Activated CD4-positive, alpha-beta T cell treated with anti-CD3 and anti-CD28 coated beads, Interleukin-2, amount 10 ng/mL, durations not matched to agents 24 days and 14 days (primary cell): ENCODE results near the gene NPAS2. TPM values are rescaled to one million over a fixed set of nuclear protein-coding genes. Genes with fewer than 3 reads are reported as not detected.

Experiments used
- DNase-seq: peaks from one replicate; pipeline ENCODE4 v3.0.0; 2022
- H3K27ac Mint-ChIP-seq: one replicate; pipeline ENCODE4 v1.8.0; 2022; ENCODE audit warnings: mild to moderate bottlenecking, mixed read lengths
- H3K27me3 Mint-ChIP-seq: one replicate; pipeline ENCODE4 v1.8.0; 2022; ENCODE audit warnings: mixed read lengths
- H3K36me3 Mint-ChIP-seq: one replicate; pipeline ENCODE4 v1.8.0; 2022; ENCODE audit warnings: low read depth, mild to moderate bottlenecking, mixed read lengths
- H3K4me1 Mint-ChIP-seq: one replicate; pipeline ENCODE4 v1.8.0; 2021; ENCODE audit warnings: mixed read lengths
- H3K4me3 Mint-ChIP-seq: one replicate; pipeline ENCODE4 v1.8.0; 2022; ENCODE audit warnings: mild to moderate bottlenecking, moderate library complexity, mixed read lengths
- H3K9me3 Mint-ChIP-seq: one replicate; pipeline ENCODE4 v1.8.0; 2021; ENCODE audit warnings: mixed read lengths
- intact Hi-C: fragments of 100-400 bp; cut with micrococcal nuclease; formaldehyde crosslinking; loops from one replicate; pipeline ENCODE4 v1.15.1; 2023
- total RNA-seq: library from RNA; stranded (reverse); gene quantifications from 2 replicates; pipeline ENCODE4 v1.2.3, GENCODE V29; 2022

NPAS2 gene
- total RNA-seq, 1 donor from 2014 or later, result 9.1 TPM

- intact Hi-C loops, result no loop called here
- no peak overlapping the region for H3K4me3 Mint-ChIP-seq
- H3K36me3 Mint-ChIP-seq, result no peaks in the 10 kb centered on the region
- H3K9me3 Mint-ChIP-seq, result peaks cover 7% of the 10 kb centered on the region
- H3K27ac Mint-ChIP-seq, result no peak overlapping the region
- DNase-seq, result no peak
- H3K27me3 Mint-ChIP-seq, result no peaks in the 10 kb centered on the region
- peaks cover 3% of the 10 kb centered on the region for H3K4me1 Mint-ChIP-seq
Observed at GRCh38 chr2:100842241-100842922, 22.4 kb downstream of the NPAS2 start.

GRCh38 chr2:100844514-100844913 lies 24.6 kb downstream of the NPAS2 start:
- Mint-ChIP-seq H3K27me3 (no peaks in the 10 kb centered on the region), H3K9me3 (peaks cover 7% of the 10 kb centered on the region), H3K36me3 (no peaks in the 10 kb centered on the region), H3K4me1 (peaks cover 3% of the 10 kb centered on the region), H3K4me3 (no peak overlapping the region), H3K27ac (no peak overlapping the region)
- intact Hi-C loops, result no loop called here
- DNase-seq, result no peak

GRCh38 chr2:100845141-100845991 lies 25.4 kb downstream of the NPAS2 start:
- no peaks in the 10 kb centered on the region for H3K27me3 Mint-ChIP-seq
- no peak overlapping the region for H3K4me3 Mint-ChIP-seq
- H3K4me1 Mint-ChIP-seq, result peaks cover 3% of the 10 kb centered on the region
- no peaks in the 10 kb centered on the region for H3K36me3 Mint-ChIP-seq
- peaks cover 7% of the 10 kb centered on the region for H3K9me3 Mint-ChIP-seq
- H3K27ac Mint-ChIP-seq, result no peak overlapping the region
- DNase-seq, result no peak
- intact Hi-C loops, result no loop called here

- H3K4me1 Mint-ChIP-seq, result peaks cover 3% of the 10 kb centered on the region
- intact Hi-C loops, result no loop called here
Observed at GRCh38 chr2:100846716-100847115, 26.8 kb downstream of the NPAS2 start.

GRCh38 chr2:100852447-100852846 lies 32.5 kb downstream of the NPAS2 start:
- intact Hi-C loops, result no loop called here
- H3K27me3 Mint-ChIP-seq, result no peaks in the 10 kb centered on the region
- DNase-seq, result no peak
- no peak overlapping the region for H3K4me3 Mint-ChIP-seq
- no peak overlapping the region for H3K27ac Mint-ChIP-seq
- no peaks in the 10 kb centered on the region for H3K4me1 Mint-ChIP-seq
- H3K9me3 Mint-ChIP-seq, result no peaks in the 10 kb centered on the region
- no peaks in the 10 kb centered on the region for H3K36me3 Mint-ChIP-seq

More at GRCh38 chr2:100846716-100847115, 26.8 kb downstream of the NPAS2 start:
- Mint-ChIP-seq H3K27ac (no peak overlapping the region), H3K4me3 (no peak overlapping the region), H3K9me3 (peaks cover 7% of the 10 kb centered on the region), H3K36me3 (no peaks in the 10 kb centered on the region), H3K27me3 (no peaks in the 10 kb centered on the region)
- DNase-seq, result no peak

GRCh38 chr2:100852999-100853908 lies 33.3 kb downstream of the NPAS2 start:
- Mint-ChIP-seq H3K4me3 (no peak overlapping the region), H3K27me3 (no peaks in the 10 kb centered on the region), H3K9me3 (no peaks in the 10 kb centered on the region), H3K36me3 (no peaks in the 10 kb centered on the region), H3K27ac (no peak overlapping the region), H3K4me1 (no peaks in the 10 kb centered on the region)
- intact Hi-C loops, result no loop called here
- no peak for DNase-seq

- Mint-ChIP-seq H3K27ac (no peak overlapping the region), H3K27me3 (no peaks in the 10 kb centered on the region), H3K36me3 (no peaks in the 10 kb centered on the region), H3K9me3 (no peaks in the 10 kb centered on the region), H3K4me3 (no peak overlapping the region), H3K4me1 (no peaks in the 10 kb centered on the region)
- DNase-seq, result no peak
- intact Hi-C loops, result no loop called here
Observed at GRCh38 chr2:100853909-100854810, 34.2 kb downstream of the NPAS2 start.

GRCh38 chr2:100855084-100855483 lies 35.1 kb downstream of the NPAS2 start:
- Mint-ChIP-seq H3K27me3 (no peaks in the 10 kb centered on the region), H3K4me1 (no peaks in the 10 kb centered on the region), H3K4me3 (no peak overlapping the region), H3K36me3 (no peaks in the 10 kb centered on the region), H3K9me3 (no peaks in the 10 kb centered on the region), H3K27ac (no peak overlapping the region)
- intact Hi-C loops, result no loop called here
- DNase-seq, result no peak

- no peaks in the 10 kb centered on the region for H3K27me3 Mint-ChIP-seq
- no peaks in the 10 kb centered on the region for H3K4me1 Mint-ChIP-seq
- H3K27ac Mint-ChIP-seq, result no peak overlapping the region
- no peaks in the 10 kb centered on the region for H3K36me3 Mint-ChIP-seq
- no peaks in the 10 kb centered on the region for H3K9me3 Mint-ChIP-seq
- intact Hi-C loops, result no loop called here
- no peak overlapping the region for H3K4me3 Mint-ChIP-seq
- DNase-seq, result no peak
Observed at GRCh38 chr2:100855606-100856005, 35.7 kb downstream of the NPAS2 start.

GRCh38 chr2:100856732-100857131 lies 36.8 kb downstream of the NPAS2 start:
- H3K27me3 Mint-ChIP-seq, result no peaks in the 10 kb centered on the region
- no peaks in the 10 kb centered on the region for H3K9me3 Mint-ChIP-seq
- no peak for DNase-seq
- no peak overlapping the region for H3K4me3 Mint-ChIP-seq
- no peaks in the 10 kb centered on the region for H3K4me1 Mint-ChIP-seq
- intact Hi-C loops, result no loop called here
- H3K36me3 Mint-ChIP-seq, result no peaks in the 10 kb centered on the region
- no peak overlapping the region for H3K27ac Mint-ChIP-seq

GRCh38 chr2:100857341-100857740 lies 37.4 kb downstream of the NPAS2 start:
- H3K36me3 Mint-ChIP-seq, result no peaks in the 10 kb centered on the region
- no peak overlapping the region for H3K27ac Mint-ChIP-seq
- intact Hi-C loops, result no loop called here
- H3K4me1 Mint-ChIP-seq, result no peaks in the 10 kb centered on the region
- DNase-seq, result no peak
- no peaks in the 10 kb centered on the region for H3K27me3 Mint-ChIP-seq
- H3K4me3 Mint-ChIP-seq, result no peak overlapping the region
- H3K9me3 Mint-ChIP-seq, result no peaks in the 10 kb centered on the region

- H3K4me3 Mint-ChIP-seq, result no peak overlapping the region
Observed at GRCh38 chr2:100857915-100858314, 38.0 kb downstream of the NPAS2 start.

GRCh38 chr2:100859902-100860301 lies 40.0 kb downstream of the NPAS2 start:
- intact Hi-C loops, result no loop called here
- Mint-ChIP-seq H3K27ac (no peak overlapping the region), H3K36me3 (no peaks in the 10 kb centered on the region), H3K27me3 (no peaks in the 10 kb centered on the region), H3K4me1 (no peaks in the 10 kb centered on the region), H3K9me3 (no peaks in the 10 kb centered on the region), H3K4me3 (no peak overlapping the region)
- no peak for DNase-seq

More at GRCh38 chr2:100857915-100858314, 38.0 kb downstream of the NPAS2 start:
- H3K27me3 Mint-ChIP-seq, result no peaks in the 10 kb centered on the region
- H3K36me3 Mint-ChIP-seq, result no peaks in the 10 kb centered on the region
- H3K9me3 Mint-ChIP-seq, result no peaks in the 10 kb centered on the region
- H3K4me1 Mint-ChIP-seq, result no peaks in the 10 kb centered on the region
- H3K27ac Mint-ChIP-seq, result no peak overlapping the region
- intact Hi-C loops, result no loop called here
- DNase-seq, result no peak
